H1 (cell line): ENCODE measurements around the gene PPP1R1C.

Experiments
- EP300 ChIP-seq, 2 experiments: IDR thresholded peaks; 1 replicate in 1 of 2; 2 replicates in 1 of 2; pipeline ENCODE4 v1.6.1; 2011 to 2012; ENCODE audit warnings: low read depth in 2 of 2, low read length in 2 of 2, mild to moderate bottlenecking in 2 of 2, borderline replicate concordance in 1 of 2, inconsistent platforms in 1 of 2, moderate library complexity in 1 of 2
- EZH2 ChIP-seq: fragments of 200-600 bp; sonication (generic); IDR thresholded peaks from 2 replicates; pipeline ENCODE4 v1.7.1; 2012; ENCODE audit warnings: low read depth, mild to moderate bottlenecking, moderate library complexity, low read length, inconsistent platforms; ENCODE audit not compliant: severe bottlenecking
- GTF2F1 ChIP-seq: IDR thresholded peaks from 2 replicates; pipeline ENCODE4 v1.6.1; 2012; ENCODE audit warnings: low read depth, low read length, improper control_type of control experiment, borderline replicate concordance
- POLR2A ChIP-seq, 2 experiments: IDR thresholded peaks; 1 replicate in 1 of 2; 2 replicates in 1 of 2; pipeline ENCODE4 v1.6.1; 2011; ENCODE audit warnings: low read depth in 2 of 2, low read length in 2 of 2, mild to moderate bottlenecking in 2 of 2; ENCODE audit errors: control extremely low read depth in 1 of 2
- SUZ12 ChIP-seq: fragments of 200-600 bp; sonication (generic); IDR thresholded peaks from 2 replicates; pipeline ENCODE4 v1.6.1; 2012; ENCODE audit warnings: mild to moderate bottlenecking, inconsistent platforms, low read length, moderate library complexity, mixed read lengths
- YY1 ChIP-seq: IDR thresholded peaks from 2 replicates; pipeline ENCODE4 v1.6.1; 2011; ENCODE audit warnings: low read depth, mild to moderate bottlenecking, low read length
- ZNF274 ChIP-seq: IDR thresholded peaks from 2 replicates; pipeline ENCODE4 v1.7.0; 2012; ENCODE audit warnings: low read length, borderline replicate concordance; ENCODE audit errors: extremely low read depth
- TF ChIP-seq, protein P1 (sequence below), 3 experiments: IDR thresholded peaks; 1 replicate in 2 of 3; 2 replicates in 1 of 3; pipeline versions ENCODE4 v1.5.1 to v1.6.1; 2011; ENCODE audit warnings: low read length in 3 of 3, mild to moderate bottlenecking in 3 of 3, inconsistent platforms in 2 of 3, low read depth in 1 of 3, moderate library complexity in 1 of 3; ENCODE audit not compliant: insufficient read depth in 1 of 3; ENCODE audit errors: control extremely low read depth in 1 of 3
- TF ChIP-seq, protein P2 (sequence below): IDR thresholded peaks from 2 replicates; pipeline ENCODE4 v1.6.1; 2012; ENCODE audit warnings: inconsistent platforms
- TF ChIP-seq, protein P3 (sequence below): IDR thresholded peaks from 2 replicates; pipeline ENCODE4 v1.6.1; 2011; ENCODE audit warnings: low read depth, mild to moderate bottlenecking, low read length; ENCODE audit not compliant: insufficient read depth

DNA sequence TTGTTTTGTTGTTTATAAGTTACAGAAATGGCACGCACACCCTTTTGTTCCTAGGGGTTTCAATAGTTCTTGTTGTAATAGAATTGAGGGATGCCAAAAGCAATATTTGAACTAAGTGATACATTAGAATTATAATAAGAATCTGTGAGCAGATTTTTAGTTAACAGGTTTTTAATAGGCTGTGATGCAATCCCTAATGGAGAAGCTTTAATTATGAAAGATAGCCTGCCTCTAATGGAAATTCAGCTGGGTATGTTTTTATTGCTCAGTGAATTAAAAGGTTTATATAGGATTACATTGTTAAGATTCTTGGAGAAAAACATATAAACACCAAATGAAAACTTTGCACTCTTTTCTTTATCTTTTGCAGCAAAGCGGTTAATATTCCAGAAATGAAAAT is 131.1 kb downstream of the PPP1R1C start:
- TF ChIP-seq, protein P1, sequence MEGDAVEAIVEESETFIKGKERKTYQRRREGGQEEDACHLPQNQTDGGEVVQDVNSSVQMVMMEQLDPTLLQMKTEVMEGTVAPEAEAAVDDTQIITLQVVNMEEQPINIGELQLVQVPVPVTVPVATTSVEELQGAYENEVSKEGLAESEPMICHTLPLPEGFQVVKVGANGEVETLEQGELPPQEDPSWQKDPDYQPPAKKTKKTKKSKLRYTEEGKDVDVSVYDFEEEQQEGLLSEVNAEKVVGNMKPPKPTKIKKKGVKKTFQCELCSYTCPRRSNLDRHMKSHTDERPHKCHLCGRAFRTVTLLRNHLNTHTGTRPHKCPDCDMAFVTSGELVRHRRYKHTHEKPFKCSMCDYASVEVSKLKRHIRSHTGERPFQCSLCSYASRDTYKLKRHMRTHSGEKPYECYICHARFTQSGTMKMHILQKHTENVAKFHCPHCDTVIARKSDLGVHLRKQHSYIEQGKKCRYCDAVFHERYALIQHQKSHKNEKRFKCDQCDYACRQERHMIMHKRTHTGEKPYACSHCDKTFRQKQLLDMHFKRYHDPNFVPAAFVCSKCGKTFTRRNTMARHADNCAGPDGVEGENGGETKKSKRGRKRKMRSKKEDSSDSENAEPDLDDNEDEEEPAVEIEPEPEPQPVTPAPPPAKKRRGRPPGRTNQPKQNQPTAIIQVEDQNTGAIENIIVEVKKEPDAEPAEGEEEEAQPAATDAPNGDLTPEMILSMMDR (IDR thresholded peaks at IDR 0.05; ENCODE audit: control extremely low read depth in 1 of 3, insufficient read depth in 1 of 3, low read depth in 1 of 3, low read length in 3 of 3) = no peak
- TF ChIP-seq EP300 (IDR thresholded peaks at IDR 0.05; ENCODE audit: borderline replicate concordance in 1 of 2, low read depth in 2 of 2, low read length in 2 of 2) (no peak), SUZ12 (no peak), EZH2 (no peak), YY1 (no peak), GTF2F1 (no peak), ZNF274 (no peak), POLR2A (IDR thresholded peaks at IDR 0.05; ENCODE audit: control extremely low read depth in 1 of 2, low read depth in 2 of 2, low read length in 2 of 2) (no peak)
- TF ChIP-seq, protein P2, sequence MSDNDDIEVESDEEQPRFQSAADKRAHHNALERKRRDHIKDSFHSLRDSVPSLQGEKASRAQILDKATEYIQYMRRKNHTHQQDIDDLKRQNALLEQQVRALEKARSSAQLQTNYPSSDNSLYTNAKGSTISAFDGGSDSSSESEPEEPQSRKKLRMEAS = no peak
- TF ChIP-seq, protein P3, sequence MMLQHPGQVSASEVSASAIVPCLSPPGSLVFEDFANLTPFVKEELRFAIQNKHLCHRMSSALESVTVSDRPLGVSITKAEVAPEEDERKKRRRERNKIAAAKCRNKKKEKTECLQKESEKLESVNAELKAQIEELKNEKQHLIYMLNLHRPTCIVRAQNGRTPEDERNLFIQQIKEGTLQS = no peak
